Stimulated activated CD8-positive, alpha-beta memory T cell treated with anti-CD3 and anti-CD28 coated beads, Interleukin-15, amount 100 ng/mL, for 48 hours (primary cell): Measurements from ENCODE around the gene SLC31A1.
"Not testable (repeated sequence)": the region's sequence is repeated elsewhere in the genome, so short reads cannot be mapped to it uniquely, and the experiment has no call there.

ENCODE experiments used
- DNase-seq, 2 donors: peaks; one replicate each; pipeline ENCODE4 v3.0.0-alpha.2; 2020; ENCODE audit warnings: low read depth in 2 of 2

The SLC31A1 gene

GRCh38 chr9:113261917-113262671 lies 40.8 kb downstream of the SLC31A1 start:
- no peak for DNase-seq

DNA sequence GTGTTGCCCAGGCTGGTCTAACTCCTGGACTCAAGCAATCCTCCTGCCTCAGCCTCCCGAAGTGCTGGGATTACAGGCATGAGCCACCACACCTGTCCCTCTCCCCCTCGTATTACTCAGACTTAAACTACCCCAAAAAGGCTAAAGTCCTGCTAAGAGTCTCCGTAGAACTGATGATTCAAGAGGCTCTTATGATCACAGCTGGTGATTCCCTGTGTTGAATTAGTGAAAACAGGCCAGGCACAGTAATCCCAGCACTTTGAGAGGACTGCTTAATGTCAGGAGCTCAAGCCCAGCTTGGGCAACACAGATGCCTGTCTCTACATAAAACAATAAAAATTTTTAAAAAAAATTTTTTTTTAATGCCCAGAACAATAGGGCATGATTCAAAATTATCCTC lies 44.8 kb downstream of the SLC31A1 start:
- DNase-seq, result no peak

GRCh38 chr9:113267911-113268566 lies 46.7 kb downstream of the SLC31A1 start:
- DNase-seq, result no peak

- DNase-seq, result no peak
Measured at GRCh38 chr9:113269355-113269754, 48.0 kb downstream of the SLC31A1 start.

- DNase-seq, result no peak
Measured at GRCh38 chr9:113269871-113270270, 48.5 kb downstream of the SLC31A1 start.

DNA sequence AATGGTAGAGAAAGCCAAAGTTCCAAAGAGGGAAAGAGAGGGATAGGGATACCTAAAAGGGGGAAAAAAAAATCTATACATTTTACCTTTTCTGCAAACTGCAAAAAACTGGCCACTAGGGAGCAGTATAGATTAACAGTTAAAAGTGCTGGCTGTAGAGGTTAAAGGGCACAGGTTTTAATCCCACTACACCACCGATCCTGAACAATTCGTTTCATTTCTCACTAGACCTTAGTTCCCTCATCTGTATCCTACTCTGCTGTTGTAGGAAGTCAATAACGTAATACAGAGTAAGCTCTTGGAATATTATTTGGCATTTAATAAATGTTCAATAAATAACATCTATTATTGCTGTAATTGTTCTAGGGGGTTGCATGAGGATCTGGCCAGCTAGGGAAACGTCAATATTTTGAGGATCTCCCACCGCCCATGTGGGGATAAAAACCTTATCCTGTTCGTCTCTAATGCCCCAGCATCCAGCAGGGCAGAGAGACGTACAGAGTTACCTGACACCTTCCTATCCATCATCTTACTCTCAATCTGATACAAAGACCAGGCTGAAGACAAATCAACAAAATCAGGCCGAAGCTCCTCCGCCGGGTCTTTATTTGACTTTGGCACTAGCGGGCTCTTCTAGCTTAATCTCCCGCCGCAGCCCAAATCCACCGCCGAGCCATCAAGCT lies 53.3 kb downstream of the SLC31A1 start:
- DNase-seq, result no peak

DNA sequence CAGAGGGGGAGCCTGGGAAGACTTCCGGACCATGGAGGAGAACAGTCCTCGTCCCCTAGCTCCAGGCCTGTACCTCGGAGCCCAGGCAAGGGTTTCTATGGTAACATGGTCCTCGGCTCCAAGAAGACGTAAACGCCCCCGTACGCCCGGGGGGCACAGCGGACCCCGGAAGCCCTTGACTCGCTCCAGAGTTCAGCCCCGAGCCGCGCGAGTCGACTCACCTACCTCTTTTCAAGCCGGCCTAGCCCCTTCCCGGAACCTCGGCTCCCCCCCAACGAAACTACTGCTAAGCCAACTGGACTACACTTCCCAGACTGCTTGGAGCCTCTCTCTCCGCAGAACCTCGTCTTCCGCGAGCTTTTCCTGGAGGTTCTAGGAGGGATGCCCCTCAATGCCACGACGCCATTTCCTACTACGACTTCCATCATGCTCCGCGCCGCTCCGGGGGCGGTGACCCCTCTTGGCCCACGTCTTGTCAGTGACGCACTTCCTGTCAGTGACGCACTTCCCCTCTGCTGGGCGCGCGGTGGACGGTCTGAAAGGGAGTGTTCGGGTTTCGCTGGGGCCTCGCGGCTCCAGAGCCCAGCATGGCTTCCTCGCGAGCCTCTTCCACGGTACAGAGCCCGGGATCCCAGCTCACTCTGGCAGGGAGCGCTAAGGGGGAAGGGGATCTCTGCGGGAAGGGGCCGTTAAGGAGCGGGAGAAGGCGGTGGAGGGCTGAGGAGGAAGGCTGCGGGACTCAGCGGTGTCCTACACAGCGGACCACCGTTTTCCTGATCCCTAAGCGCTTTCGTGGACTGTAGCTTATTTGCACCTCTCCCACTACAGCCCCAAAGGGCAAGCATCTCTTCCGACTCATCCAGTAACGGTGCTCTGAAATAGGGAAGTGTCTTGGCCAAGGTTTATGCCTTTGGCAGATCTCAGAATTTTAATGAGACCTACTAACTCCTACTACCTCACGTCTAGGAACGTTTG lies 54.1 kb downstream of the SLC31A1 start, which contains the start of the genes CDC26 and PRPF4:
Gene CDC26, minus strand, starts transcription at position 416 of the 975 bp plus-strand sequence. CDS start 3,065 bp downstream, outside the sequence.
Gene PRPF4, plus strand, starts transcription at position 502 of the 975 bp plus-strand sequence. Its CDS starts 86 bp downstream, at position 588.
- DNase-seq, result peak; percentile 95 to 96

GRCh38 chr9:113278840-113279239 lies 57.5 kb downstream of the SLC31A1 start:
- no peak for DNase-seq

DNA sequence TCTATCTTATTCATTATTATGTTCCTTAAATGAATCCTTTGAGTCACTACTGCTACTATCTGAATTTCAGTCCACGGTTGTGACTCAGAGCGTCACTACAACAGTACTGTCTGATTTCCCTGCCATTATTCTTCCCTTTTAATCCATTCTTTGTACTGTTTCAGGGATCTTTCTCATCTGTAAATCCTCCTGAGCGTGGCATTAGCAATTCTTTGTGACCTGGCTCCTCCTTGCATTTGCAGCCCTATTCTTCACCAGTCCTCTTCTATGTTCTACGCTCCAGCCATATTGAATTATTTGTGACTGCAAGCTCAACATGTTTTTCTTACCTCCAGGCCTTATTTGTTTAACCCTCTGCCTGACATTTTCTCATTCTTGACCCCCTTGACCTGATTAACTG lies 60.0 kb downstream of the SLC31A1 start:
- no peak for DNase-seq

GRCh38 chr9:113289091-113289490 lies 67.7 kb downstream of the SLC31A1 start:
- DNase-seq, result no peak

DNA sequence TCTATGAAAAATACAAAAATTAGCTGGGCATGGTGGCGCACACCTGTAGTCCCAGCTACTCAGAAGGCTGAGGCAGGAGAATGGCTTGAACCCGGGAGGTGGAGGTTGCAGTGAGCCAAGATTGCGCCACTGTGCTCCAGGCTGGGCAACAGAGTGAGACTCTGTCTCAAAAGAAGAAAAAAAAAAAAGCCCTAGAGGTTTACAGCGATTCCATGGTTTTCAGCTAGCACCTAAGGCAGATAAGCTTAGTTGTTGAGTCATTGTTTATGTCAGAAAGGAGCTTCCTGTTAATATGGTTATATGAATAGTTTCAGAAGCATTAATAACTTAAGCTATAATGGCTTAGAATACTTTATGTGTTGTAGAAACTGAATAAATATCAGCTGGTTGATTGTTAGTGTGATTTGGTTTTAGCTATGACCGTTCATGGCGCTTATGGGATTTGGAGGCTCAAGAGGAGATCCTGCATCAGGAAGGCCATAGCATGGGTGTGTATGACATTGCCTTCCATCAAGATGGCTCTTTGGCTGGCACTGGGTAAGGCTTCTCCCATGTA lies 68.8 kb downstream of the SLC31A1 start:
- no peak for DNase-seq

GRCh38 chr9:113293285-113293878 lies 72.0 kb downstream of the SLC31A1 start:
- no peak for DNase-seq

DNA sequence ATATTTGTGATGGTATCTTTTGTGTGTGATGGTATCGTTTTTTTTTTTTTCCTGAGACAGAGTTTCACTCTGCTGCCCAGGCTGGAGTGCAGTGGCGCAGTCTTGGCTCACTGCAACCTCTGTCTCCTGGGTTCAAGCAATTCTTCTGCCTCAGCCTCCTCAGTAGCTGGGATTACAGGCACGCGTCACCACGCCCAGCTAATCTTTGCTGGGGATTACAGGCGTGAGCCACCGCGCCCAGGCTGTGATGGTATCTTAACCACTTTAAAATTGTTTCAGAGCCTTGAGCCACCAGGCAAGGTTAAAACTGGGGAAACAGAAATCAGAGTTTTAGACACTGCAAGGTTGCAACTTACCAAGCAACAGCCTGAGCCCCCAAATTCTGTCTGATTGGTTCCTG lies 74.9 kb downstream of the SLC31A1 start:
- DNase-seq, result not testable (repeated sequence)

GRCh38 chr9:113296796-113297558 lies 75.6 kb downstream of the SLC31A1 start:
- no peak for DNase-seq

GRCh38 chr9:113298311-113298710 lies 77.0 kb downstream of the SLC31A1 start:
- no peak for DNase-seq

DNA sequence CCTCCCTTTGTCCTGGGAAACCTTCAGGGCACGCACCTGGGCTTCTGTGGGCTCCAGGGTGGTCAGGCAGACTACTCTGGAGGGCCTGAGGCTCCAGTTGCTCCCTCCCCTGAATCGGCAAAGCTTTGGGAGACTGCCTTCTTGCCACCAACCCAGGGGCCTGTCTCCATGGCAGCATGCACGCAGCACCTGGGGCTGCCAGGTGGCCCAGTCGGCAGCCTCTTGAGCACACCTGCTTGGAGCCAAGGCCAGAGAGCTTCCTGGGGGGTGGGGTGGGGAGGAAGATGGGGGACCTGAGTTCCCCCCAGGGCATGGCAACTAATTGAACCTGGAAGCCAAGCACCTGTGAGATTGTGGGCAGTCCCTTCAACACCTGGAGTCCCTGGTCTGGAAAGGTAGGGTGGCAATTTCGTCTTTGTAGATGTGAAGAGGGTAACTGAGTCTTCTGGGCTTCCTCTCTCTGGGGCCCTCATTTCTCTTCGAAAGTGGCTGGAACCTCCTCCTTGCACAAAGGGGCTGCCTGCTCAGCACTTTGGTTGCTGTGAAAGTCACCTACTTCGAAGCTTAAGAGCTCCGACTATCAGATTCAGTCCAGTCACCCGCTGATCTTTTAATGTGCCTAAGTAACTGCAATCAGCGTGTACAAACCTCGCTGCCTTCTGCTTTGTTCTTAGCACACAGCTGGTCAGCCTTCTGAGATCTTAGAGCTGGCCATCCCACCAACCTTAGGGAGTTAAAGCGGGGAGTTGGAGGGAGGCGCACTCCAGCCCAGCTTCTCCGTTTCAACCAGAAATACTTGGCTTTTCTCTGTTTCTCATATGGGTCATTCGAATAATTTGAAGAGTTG lies 77.8 kb downstream of the SLC31A1 start:
- DNase-seq, result no peak

DNA sequence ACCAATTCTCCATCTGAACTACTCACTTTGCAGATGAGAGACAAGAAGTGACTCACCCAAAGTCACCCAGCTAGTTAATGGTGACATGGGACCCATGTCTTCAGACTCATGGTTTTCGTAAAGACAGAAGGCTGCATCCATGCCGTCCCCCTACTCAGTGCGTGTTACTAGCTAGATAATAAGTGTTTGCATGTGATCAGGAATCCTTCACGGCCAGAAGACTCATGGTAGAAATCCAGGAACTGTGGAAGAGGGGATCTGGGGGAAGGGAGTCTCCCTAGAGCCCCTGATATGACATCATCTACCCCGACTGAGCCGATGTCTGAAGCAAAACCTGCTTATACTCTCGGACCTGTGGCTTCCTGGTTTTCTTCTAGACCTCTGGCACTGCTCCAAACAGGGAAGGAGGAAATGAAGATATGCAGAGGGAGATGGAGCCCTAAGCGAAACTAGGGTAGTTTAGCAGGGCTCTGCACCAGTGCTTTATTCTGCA lies 78.5 kb downstream of the SLC31A1 start:
- DNase-seq, result no peak

- DNase-seq, result no peak
Measured at GRCh38 chr9:113301548-113301947, 80.2 kb downstream of the SLC31A1 start.
